ENCODE measurements around the gene HEPACAM2.

The HEPACAM2 gene

DNA sequence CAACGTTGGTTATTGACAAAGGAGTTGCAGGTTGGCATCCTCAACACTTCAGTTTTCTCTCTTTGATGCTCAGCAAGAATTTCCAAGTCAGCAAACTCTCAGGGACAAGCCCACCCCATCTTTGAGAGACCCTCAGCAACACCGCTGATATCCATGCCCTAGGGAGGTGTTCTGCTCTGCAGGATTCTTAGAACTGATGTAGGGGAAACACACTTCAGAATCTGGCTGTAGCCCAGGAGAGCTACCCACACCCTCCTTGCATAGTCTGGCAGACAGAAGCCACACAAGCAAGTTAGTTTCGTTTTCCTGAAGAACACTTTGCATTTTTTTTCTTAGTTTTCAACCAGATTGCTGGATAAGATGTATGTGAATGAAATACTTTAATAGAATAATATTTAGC is 78.9 kb downstream of the HEPACAM2 start:
- H3K36me3 ChIP-seq (ENCODE audit: control insufficient read depth, insufficient read depth, low read length), result no peaks in the 10 kb centered on the region
- no peaks in the 10 kb centered on the region for H3K4me1 ChIP-seq (ENCODE audit: control insufficient read depth, insufficient read depth, low read length, poor library complexity, severe bottlenecking)
- no peak overlapping the region for H3K27ac ChIP-seq (ENCODE audit: low read depth, low read length, severe bottlenecking)
- H3K9me3 ChIP-seq (ENCODE audit: control insufficient read depth, low read length), result no peaks in the 10 kb centered on the region
- 67% methylated on average over 1 of the region's 3 CpGs; no CpG with 5 or more reads in 1 of the 2 experiments for WGBS, 2 experiments (ENCODE audit: insufficient coverage in 2 of 2)
- no peak overlapping the region for H3K4me3 ChIP-seq (ENCODE audit: extremely low read depth, insufficient read depth, low read length, poor library complexity, severe bottlenecking)

DNA sequence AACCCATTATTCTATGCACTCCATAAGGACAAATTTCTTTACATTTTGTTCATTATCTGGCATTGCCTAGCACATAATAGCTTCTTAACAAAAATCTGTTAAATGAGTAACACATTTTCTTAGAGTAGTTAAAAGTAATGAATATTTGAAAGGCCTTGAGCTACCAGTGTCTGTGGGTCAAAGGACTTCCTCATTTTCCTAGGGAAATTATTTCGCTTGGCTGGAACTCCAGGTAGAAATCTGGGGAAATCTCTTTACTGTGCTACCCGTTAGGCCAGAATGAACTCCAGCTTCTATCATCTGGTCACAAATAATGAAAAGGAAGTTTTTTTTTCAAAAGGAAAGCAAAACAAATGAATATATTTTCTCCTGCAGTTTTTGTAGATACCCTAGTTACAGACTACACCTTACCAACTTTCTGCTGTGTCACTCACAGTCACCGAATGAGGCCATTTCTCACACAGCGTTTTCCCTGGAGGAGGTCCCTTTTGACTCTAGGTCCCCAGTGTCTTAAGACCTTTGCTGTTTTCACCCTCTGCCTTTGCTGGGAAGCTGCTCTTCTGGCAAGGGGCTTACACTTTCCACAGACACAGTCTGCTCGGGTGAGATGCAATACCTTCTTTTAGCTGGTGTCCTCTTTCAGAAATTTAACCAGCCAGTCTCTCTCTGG is 79.7 kb downstream of the HEPACAM2 start:
- Histone ChIP-seq H3K9me3 (ENCODE audit: control insufficient read depth, low read length) (no peaks in the 10 kb centered on the region), H3K27ac (ENCODE audit: low read depth, low read length, severe bottlenecking) (no peak overlapping the region), H3K36me3 (ENCODE audit: control insufficient read depth, insufficient read depth, low read length) (no peaks in the 10 kb centered on the region), H3K4me3 (ENCODE audit: extremely low read depth, insufficient read depth, low read length, poor library complexity, severe bottlenecking) (no peak overlapping the region), H3K4me1 (ENCODE audit: control insufficient read depth, insufficient read depth, low read length, poor library complexity, severe bottlenecking) (no peaks in the 10 kb centered on the region)
- WGBS, 2 experiments (ENCODE audit: insufficient coverage in 2 of 2), result 81 to 88% methylated on average over 4 of the region's 5 CpGs

DNA sequence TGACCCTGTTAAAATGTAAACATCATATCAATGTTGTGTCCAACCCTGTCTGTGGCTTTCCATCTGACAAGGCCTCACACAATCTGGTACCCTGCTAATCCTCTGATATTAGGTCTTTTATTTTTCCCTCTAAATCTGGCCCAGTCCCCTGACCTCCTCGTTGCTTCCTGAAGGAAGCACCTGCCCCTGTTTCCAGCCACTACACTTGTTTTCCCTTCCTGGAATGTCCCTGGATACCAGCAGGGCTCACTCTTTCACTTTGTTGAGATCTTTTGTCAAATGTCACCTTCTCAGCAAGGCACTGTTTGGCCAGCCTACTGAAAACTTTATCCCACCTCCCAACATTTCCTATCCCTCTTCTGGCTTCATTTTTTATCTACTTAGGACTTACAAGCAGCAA is 80.2 kb downstream of the HEPACAM2 start:
- Histone ChIP-seq H3K27ac (ENCODE audit: low read depth, low read length, severe bottlenecking) (no peak overlapping the region), H3K36me3 (ENCODE audit: control insufficient read depth, insufficient read depth, low read length) (no peaks in the 10 kb centered on the region), H3K9me3 (ENCODE audit: control insufficient read depth, low read length) (no peaks in the 10 kb centered on the region), H3K4me3 (ENCODE audit: extremely low read depth, insufficient read depth, low read length, poor library complexity, severe bottlenecking) (no peak overlapping the region), H3K4me1 (ENCODE audit: control insufficient read depth, insufficient read depth, low read length, poor library complexity, severe bottlenecking) (no peaks in the 10 kb centered on the region)
- WGBS, 2 experiments (ENCODE audit: insufficient coverage in 2 of 2), result 50 to 82% methylated on average over 1 of the region's 1 CpG

- Histone ChIP-seq H3K9me3 (ENCODE audit: control insufficient read depth, low read length) (no peaks in the 10 kb centered on the region), H3K36me3 (ENCODE audit: control insufficient read depth, insufficient read depth, low read length) (no peaks in the 10 kb centered on the region), H3K4me1 (ENCODE audit: control insufficient read depth, insufficient read depth, low read length, poor library complexity, severe bottlenecking) (no peaks in the 10 kb centered on the region), H3K4me3 (ENCODE audit: extremely low read depth, insufficient read depth, low read length, poor library complexity, severe bottlenecking) (no peak overlapping the region), H3K27ac (ENCODE audit: low read depth, low read length, severe bottlenecking) (no peak overlapping the region)
- WGBS, 2 experiments (ENCODE audit: insufficient coverage in 2 of 2), result 86% methylated on average over 1 of the region's 3 CpGs; no CpG with 5 or more reads in 1 of the 2 experiments
Measured at GRCh38 chr7:93145354-93145753, 80.9 kb downstream of the HEPACAM2 start.

DNA sequence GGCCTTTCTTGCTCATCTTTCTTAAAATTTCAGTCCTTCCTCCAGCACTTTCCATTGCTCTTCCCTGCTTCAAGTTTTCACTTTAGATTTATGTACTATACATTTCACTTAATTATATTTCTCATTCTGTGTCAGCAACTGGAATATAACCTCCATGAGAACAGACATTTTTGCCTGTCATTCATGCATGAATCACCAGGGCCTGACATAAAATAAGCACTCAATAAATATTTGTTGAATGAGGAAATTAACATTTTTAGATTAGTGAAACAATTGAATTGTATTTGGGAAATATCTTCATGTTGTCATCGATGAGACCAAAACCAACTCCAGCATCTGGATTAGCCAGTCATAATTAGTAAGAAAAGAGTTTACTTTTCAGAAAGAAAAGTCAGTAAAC is 84.1 kb downstream of the HEPACAM2 start:
- Histone ChIP-seq H3K4me3 (ENCODE audit: extremely low read depth, insufficient read depth, low read length, poor library complexity, severe bottlenecking) (no peak overlapping the region), H3K4me1 (ENCODE audit: control insufficient read depth, insufficient read depth, low read length, poor library complexity, severe bottlenecking) (no peaks in the 10 kb centered on the region), H3K9me3 (ENCODE audit: control insufficient read depth, low read length) (no peaks in the 10 kb centered on the region), H3K36me3 (ENCODE audit: control insufficient read depth, insufficient read depth, low read length) (no peaks in the 10 kb centered on the region), H3K27ac (ENCODE audit: low read depth, low read length, severe bottlenecking) (no peak overlapping the region)
- no CpG with 5 or more reads among the region's 1 CpG for WGBS, 2 experiments (ENCODE audit: insufficient coverage in 2 of 2)

- Histone ChIP-seq H3K36me3 (ENCODE audit: control insufficient read depth, insufficient read depth, low read length) (no peaks in the 10 kb centered on the region), H3K4me1 (ENCODE audit: control insufficient read depth, insufficient read depth, low read length, poor library complexity, severe bottlenecking) (no peaks in the 10 kb centered on the region), H3K9me3 (ENCODE audit: control insufficient read depth, low read length) (no peaks in the 10 kb centered on the region), H3K27ac (ENCODE audit: low read depth, low read length, severe bottlenecking) (no peak overlapping the region), H3K4me3 (ENCODE audit: extremely low read depth, insufficient read depth, low read length, poor library complexity, severe bottlenecking) (no peak overlapping the region)
- 75 to 96% methylated on average over 3 of the region's 3 CpGs for WGBS, 2 experiments (ENCODE audit: insufficient coverage in 2 of 2)
Measured at GRCh38 chr7:93140582-93141191, 85.6 kb downstream of the HEPACAM2 start.

GRCh38 chr7:93138576-93138975 is 87.7 kb downstream of the HEPACAM2 start:
- WGBS, 2 experiments (ENCODE audit: insufficient coverage in 2 of 2), result 93% methylated on average over 3 of the region's 4 CpGs; no CpG with 5 or more reads in 1 of the 2 experiments
- no peak overlapping the region for H3K4me3 ChIP-seq (ENCODE audit: extremely low read depth, insufficient read depth, low read length, poor library complexity, severe bottlenecking)
- H3K36me3 ChIP-seq (ENCODE audit: control insufficient read depth, insufficient read depth, low read length), result no peaks in the 10 kb centered on the region
- H3K4me1 ChIP-seq (ENCODE audit: control insufficient read depth, insufficient read depth, low read length, poor library complexity, severe bottlenecking), result no peaks in the 10 kb centered on the region
- H3K9me3 ChIP-seq (ENCODE audit: control insufficient read depth, low read length), result no peaks in the 10 kb centered on the region
- H3K27ac ChIP-seq (ENCODE audit: low read depth, low read length, severe bottlenecking), result no peak overlapping the region

Data from mesodermal cell (in vitro differentiated cells).